ENCODE data around the gene DNM1.
"Not testable (repeated sequence)": the region's sequence is repeated elsewhere in the genome, so short reads cannot be mapped to it uniquely, and the experiment has no call there.

The DNM1 gene

DNA sequence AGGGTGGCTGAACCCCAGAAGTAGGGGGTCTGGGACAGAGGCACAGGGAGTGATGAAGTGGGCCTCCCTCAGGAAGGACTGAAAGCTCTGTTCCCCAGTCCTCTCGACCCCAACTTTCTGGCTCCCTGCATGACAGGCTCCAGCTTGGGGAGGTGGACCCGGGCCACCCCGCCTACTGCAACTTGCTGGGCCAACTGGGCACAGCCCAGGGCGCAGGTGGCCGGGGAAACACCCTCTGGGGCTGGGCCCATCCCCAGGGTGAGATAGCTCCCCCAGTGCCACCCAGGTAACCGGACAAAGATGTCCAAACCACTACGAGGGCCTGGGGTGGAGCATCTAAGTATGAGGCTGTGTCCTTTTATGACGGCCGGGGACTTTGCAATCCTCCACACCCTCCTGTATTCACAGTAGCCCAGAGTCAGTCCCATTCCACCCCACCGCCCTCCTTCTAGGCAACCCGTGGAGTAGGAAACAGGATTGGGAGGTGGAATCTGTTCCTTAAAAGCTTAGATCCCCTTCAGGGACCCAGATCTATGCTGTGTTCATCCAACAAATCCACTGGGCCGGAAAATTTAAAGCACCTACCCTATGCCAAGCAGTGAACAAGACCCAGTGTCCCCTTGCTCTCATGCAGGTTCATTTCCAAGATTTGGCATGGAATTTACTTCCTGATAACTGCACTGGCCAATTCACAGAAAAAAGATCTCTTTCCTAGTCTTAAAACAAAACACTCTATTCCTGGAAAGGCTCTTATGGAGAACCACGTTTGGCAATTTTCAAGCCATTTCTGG lies 19.9 kb downstream of the DNM1 start:
- DNase-seq (ENCODE audit: low read depth, low spot score): no peak
- TF ChIP-seq EZH2 (IDR thresholded peaks at IDR 0.05): no peak
- Histone ChIP-seq H3K27ac (no peak overlapping the region), H3K9me3 (ENCODE audit: low read depth, low read length) (no peaks in the 10 kb centered on the region), H3K36me3 (ENCODE audit: insufficient read depth, low read length) (no peaks in the 10 kb centered on the region), H3K4me3 (no peak overlapping the region), H3K9ac (ENCODE audit: insufficient read length) (no peak overlapping the region)

DNA sequence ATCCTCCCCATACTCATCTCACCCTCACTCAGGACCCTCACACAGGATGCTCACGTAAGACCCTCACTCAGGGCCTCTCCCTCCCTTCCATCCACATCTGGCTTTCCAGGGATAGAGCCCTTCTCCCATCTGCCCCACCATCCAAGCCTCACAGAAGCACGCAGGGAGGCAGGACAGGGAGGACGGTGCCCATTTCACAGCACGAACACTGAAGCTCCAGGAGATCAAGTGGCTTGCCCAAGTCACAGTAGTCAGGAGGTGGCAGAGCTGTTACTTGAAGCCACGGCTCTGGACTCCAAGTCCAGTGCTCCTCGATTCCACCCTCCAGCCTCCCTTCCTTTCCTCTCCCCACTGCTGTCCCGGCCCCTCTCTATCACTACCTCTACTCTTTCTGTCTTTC lies 21.7 kb downstream of the DNM1 start:
- no peaks in the 10 kb centered on the region for H3K9me3 ChIP-seq (ENCODE audit: low read depth, low read length)
- no peaks in the 10 kb centered on the region for H3K36me3 ChIP-seq (ENCODE audit: insufficient read depth, low read length)
- no peak for DNase-seq (ENCODE audit: low read depth, low spot score)
- TF ChIP-seq EZH2 (IDR thresholded peaks at IDR 0.05): no peak
- no peak for TF ChIP-seq POLR2AphosphoS5 (IDR thresholded peaks at IDR 0.05; ENCODE audit: borderline replicate concordance, low read depth, low read length)
- TF ChIP-seq FOXP2 (optimal IDR thresholded peaks at IDR 0.05; ENCODE audit: control extremely low read depth, extremely low read length, insufficient read depth): no peak
- no peak overlapping the region for H3K27ac ChIP-seq
- no peak overlapping the region for H3K9ac ChIP-seq (ENCODE audit: insufficient read length)
- H3K4me3 ChIP-seq: no peak overlapping the region

DNA sequence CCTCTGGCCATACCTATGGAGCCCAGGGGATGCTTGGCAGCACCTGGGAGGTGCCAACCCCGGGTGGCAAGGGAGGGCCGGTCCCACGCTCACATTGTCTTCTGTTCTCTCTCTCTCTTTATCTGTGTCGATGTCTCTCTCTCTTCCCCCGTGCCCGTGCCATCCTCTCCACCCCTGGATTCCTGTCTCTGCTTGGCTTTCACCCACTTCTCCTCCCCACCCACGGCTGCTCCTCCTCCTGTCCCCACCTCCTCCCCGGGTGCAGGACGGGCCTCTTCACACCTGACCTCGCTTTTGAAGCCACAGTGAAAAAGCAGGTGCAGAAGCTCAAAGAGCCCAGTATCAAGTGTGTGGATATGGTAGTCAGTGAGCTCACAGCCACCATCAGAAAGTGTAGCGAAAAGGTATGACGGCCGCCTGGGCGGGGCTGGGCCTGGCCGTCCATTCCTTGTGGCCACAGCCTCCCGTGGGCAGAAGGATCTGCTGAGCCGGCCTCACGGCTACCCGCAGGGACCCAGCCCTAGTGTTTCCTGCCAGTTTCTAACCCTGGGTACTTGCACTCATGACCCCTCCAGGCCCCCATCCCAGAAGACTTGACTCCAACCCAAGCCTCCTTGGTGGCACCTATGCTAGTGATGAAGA lies 22.7 kb downstream of the DNM1 start:
- TF ChIP-seq FOXP2 (optimal IDR thresholded peaks at IDR 0.05; ENCODE audit: control extremely low read depth, extremely low read length, insufficient read depth) (no peak), POLR2AphosphoS5 (IDR thresholded peaks at IDR 0.05; ENCODE audit: borderline replicate concordance, low read depth, low read length) (no peak), EZH2 (IDR thresholded peaks at IDR 0.05) (no peak)
- no peak for DNase-seq (ENCODE audit: low read depth, low spot score)
- no peak overlapping the region for H3K9ac ChIP-seq (ENCODE audit: insufficient read length)

DNA sequence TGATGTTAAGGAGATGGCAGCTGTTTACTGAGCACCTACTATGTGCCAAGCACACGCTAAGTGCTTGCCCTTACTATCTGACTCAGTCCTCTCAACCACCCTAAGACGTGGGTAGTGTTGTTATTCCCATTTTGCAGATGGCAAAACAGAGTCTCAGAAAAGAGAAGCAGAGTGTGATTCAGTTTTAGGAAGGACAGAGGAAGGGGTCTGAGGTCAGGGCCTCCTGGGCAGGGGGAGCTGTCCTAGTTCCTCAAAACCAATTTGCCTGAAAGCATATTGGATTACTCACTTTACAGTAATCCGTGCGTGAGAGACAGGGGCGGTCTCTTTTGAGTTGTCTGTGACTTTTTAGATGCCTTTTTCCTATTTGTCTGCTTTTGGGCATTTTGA lies 23.2 kb downstream of the DNM1 start:
- Histone ChIP-seq H3K27ac (no peak overlapping the region), H3K9ac (ENCODE audit: insufficient read length) (no peak overlapping the region), H3K36me3 (ENCODE audit: insufficient read depth, low read length) (no peaks in the 10 kb centered on the region), H3K9me3 (ENCODE audit: low read depth, low read length) (no peaks in the 10 kb centered on the region), H3K4me3 (no peak overlapping the region)
- DNase-seq (ENCODE audit: low read depth, low spot score): no peak
- no peak for TF ChIP-seq EZH2 (IDR thresholded peaks at IDR 0.05)
- TF ChIP-seq POLR2AphosphoS5 (IDR thresholded peaks at IDR 0.05; ENCODE audit: borderline replicate concordance, low read depth, low read length): no peak
- TF ChIP-seq FOXP2 (optimal IDR thresholded peaks at IDR 0.05; ENCODE audit: control extremely low read depth, extremely low read length, insufficient read depth): no peak

More for the DNA sequence above, 22.7 kb downstream of the DNM1 start:
- no peaks in the 10 kb centered on the region for H3K9me3 ChIP-seq (ENCODE audit: low read depth, low read length)
- H3K27ac ChIP-seq: no peak overlapping the region
- H3K4me3 ChIP-seq: no peak overlapping the region
- H3K36me3 ChIP-seq (ENCODE audit: insufficient read depth, low read length): no peaks in the 10 kb centered on the region

DNA sequence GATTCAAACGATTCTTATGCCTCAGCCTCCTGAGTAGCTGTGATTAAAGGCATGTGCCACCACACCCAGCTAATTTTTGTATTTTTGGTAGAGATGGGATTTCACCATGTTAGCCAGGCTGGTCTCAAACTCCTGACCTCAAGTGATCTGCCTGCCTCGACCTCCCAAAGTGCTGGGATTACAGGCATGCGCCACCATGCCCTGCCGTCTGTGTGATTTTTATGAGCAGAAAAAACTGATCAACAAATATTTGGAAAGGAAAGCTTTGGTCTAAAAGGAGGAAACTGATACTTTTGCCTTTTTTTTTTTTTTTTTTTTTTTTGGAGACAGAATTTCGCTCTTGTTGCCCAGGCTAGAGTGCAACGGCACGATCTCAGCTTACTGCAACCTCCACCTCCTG lies 27.7 kb downstream of the DNM1 start:
- H3K9ac ChIP-seq (ENCODE audit: insufficient read length); H3K4me3 ChIP-seq; DNase-seq (ENCODE audit: low read depth, low spot score); H3K9me3 ChIP-seq (ENCODE audit: low read depth, low read length); H3K27ac ChIP-seq; H3K36me3 ChIP-seq (ENCODE audit: insufficient read depth, low read length): not testable (repeated sequence)

DNA sequence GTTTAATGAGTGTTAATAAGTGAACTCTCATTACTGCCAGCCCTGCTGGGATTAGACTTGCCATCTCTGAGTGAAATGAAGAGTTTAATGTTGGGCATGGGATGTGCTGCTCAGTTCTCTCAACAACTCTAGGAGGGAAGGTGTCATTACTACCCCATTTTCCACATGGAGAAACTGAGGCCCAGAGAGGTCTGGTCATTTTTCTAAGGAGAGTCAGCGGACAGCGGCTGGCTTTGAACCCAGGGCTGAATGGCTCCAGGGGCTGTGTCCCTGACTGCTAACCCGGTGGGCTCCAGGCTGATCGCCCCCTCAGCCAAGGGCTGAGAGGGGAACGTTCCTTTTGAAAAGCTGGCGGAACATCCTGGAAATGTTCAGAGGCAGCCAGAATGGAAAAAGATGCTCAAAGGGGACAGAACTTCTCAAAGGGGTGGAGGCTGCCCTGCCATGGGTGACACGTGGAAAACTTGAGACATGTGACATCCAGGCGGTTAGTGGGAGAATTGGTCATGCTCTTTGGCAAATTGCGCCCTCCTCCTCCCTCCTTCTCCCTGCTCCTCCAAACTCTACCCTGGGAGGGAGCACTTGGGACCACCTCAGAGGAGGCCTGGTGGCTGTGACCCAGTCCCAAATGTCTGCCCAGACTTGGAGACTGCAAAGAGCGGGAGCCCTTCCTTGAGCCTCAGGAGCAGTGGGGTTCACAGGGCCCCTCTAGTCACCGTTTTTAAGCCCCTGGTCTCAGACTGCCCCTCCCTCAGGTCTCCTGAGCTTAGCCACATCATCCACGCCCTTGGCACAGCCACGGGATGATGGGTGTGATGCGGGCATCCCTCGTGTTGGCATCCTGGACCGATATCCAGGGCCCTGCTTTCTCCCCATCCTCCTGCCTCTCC lies 28.7 kb downstream of the DNM1 start:
- Histone ChIP-seq H3K27ac (no peak overlapping the region), H3K4me3 (no peak overlapping the region), H3K36me3 (ENCODE audit: insufficient read depth, low read length) (no peaks in the 10 kb centered on the region), H3K9ac (ENCODE audit: insufficient read length) (no peak overlapping the region), H3K9me3 (ENCODE audit: low read depth, low read length) (no peaks in the 10 kb centered on the region)
- TF ChIP-seq FOXP2 (optimal IDR thresholded peaks at IDR 0.05; ENCODE audit: control extremely low read depth, extremely low read length, insufficient read depth) (no peak), POLR2AphosphoS5 (IDR thresholded peaks at IDR 0.05; ENCODE audit: borderline replicate concordance, low read depth, low read length) (no peak), EZH2 (IDR thresholded peaks at IDR 0.05) (no peak)
- DNase-seq (ENCODE audit: low read depth, low spot score): no peak

DNA sequence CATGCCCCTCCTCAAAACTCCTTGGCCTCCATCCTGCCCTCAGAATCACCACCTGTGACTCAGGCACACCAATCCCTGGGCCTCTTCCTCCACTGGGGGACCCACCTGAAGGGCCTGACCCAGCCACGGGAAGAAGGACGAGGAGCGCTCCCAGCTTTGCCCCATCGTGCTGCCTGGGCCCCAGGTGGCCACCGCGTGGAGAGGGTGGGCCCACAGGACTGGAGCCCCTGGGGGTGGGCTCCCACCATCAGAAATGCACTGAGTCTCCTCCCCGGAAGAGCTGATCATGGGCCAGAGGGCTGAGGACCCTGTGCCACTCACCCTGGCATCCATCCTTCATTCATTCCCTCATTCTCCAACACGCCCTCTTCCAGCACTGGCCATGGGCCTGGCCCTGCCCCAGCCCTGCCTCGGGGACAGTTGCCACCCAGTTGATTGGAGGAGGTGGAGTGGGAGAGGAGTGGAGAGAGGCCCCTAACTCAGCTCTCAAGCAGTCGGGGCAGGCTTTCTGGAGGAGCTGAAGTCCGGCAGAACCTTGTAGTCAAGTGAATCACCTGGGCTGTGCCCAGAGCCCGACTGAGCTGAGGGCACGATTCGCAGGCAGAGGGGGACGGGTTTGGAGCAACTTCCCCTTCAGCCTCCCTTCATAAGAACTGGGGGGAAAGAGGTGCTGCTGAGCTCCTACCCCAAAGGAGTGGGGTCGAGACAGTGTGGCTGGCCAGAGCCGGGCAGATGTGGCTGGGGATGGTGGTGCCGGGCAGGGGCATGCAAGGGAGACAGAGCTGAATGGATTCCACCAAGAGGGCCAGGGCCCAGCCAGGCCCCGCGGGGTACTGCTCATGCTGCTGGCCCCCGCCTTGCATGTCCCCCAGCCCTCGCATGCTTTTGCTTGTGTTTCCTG lies 29.6 kb downstream of the DNM1 start:
- DNase-seq (ENCODE audit: low read depth, low spot score): no peak
- Histone ChIP-seq H3K9me3 (ENCODE audit: low read depth, low read length) (no peaks in the 10 kb centered on the region), H3K36me3 (ENCODE audit: insufficient read depth, low read length) (no peaks in the 10 kb centered on the region), H3K4me3 (no peak overlapping the region), H3K9ac (ENCODE audit: insufficient read length) (no peak overlapping the region), H3K27ac (no peak overlapping the region)
- TF ChIP-seq EZH2 (IDR thresholded peaks at IDR 0.05): no peak
- no peak for TF ChIP-seq FOXP2 (optimal IDR thresholded peaks at IDR 0.05; ENCODE audit: control extremely low read depth, extremely low read length, insufficient read depth)
- no peak for TF ChIP-seq POLR2AphosphoS5 (IDR thresholded peaks at IDR 0.05; ENCODE audit: borderline replicate concordance, low read depth, low read length)
